Loucy (cell line): ENCODE data around the gene PSMA4.

Source experiments
- H2AFZ ChIP-seq: fragments of 200-600 bp; sonication (generic); 2 replicates; pipeline ENCODE4 v1.6.0; 2016; ENCODE audit warnings: antibody characterized with exemption, mild to moderate bottlenecking, low read length, moderate library complexity
- H3F3A ChIP-seq: fragments of 200-600 bp; 2 replicates; pipeline ENCODE4 v1.6.0; 2016; ENCODE audit warnings: antibody characterized with exemption, low read depth, mild to moderate bottlenecking
- H3K27me3 ChIP-seq: fragments of 200-600 bp; sonication (generic); 2 replicates; pipeline ENCODE4 v1.6.1; 2014; ENCODE audit warnings: low read length, mild to moderate bottlenecking; ENCODE audit not compliant: insufficient read depth, poor library complexity, severe bottlenecking
- H3K36me3 ChIP-seq: fragments of 200-600 bp; sonication (generic); 2 replicates; pipeline ENCODE4 v1.6.1; 2016; ENCODE audit warnings: low read length; ENCODE audit not compliant: insufficient read depth
- H3K4me1 ChIP-seq: fragments of 200-600 bp; sonication (generic); 2 replicates; pipeline ENCODE4 v1.5.1; 2014; ENCODE audit warnings: low read length, mild to moderate bottlenecking; ENCODE audit not compliant: insufficient read depth, poor library complexity, severe bottlenecking
- H3K4me2 ChIP-seq: fragments of 200-600 bp; sonication (generic); 2 replicates; pipeline ENCODE4 v1.6.0; 2014; ENCODE audit warnings: antibody characterized with exemption, low read length, low read depth, mild to moderate bottlenecking; ENCODE audit not compliant: poor library complexity, severe bottlenecking
- H3K4me3 ChIP-seq: fragments of 200-600 bp; sonication (generic); 2 replicates; pipeline ENCODE4 v1.5.1; 2014; ENCODE audit warnings: low read length, mild to moderate bottlenecking, mixed read lengths; ENCODE audit not compliant: poor library complexity, severe bottlenecking
- H3K79me2 ChIP-seq: fragments of 200-600 bp; sonication (generic); 2 replicates; pipeline ENCODE4 v1.6.1; 2014; ENCODE audit warnings: low read length; ENCODE audit not compliant: insufficient read depth
- H3K9ac ChIP-seq: fragments of 200-600 bp; sonication (generic); 2 replicates; pipeline ENCODE4 v1.6.0; 2014; ENCODE audit warnings: mild to moderate bottlenecking, low read depth, low read length, moderate library complexity; ENCODE audit not compliant: poor library complexity, severe bottlenecking
- H3K9me2 ChIP-seq: fragments of 200-600 bp; sonication (generic); replicated peaks from 2 replicates; pipeline ENCODE4 v1.6.1; 2016; ENCODE audit warnings: low read depth, low read length, mixed read lengths
- H3K9me3 ChIP-seq: fragments of 200-600 bp; sonication (generic); 2 replicates; pipeline ENCODE4 v1.6.1; 2014; ENCODE audit warnings: mild to moderate bottlenecking, antibody characterized with exemption, low read length, low read depth; ENCODE audit not compliant: insufficient read depth
- H4K20me1 ChIP-seq: fragments of 200-600 bp; sonication (generic); 2 replicates; pipeline ENCODE4 v1.6.0; 2014; ENCODE audit warnings: antibody characterized with exemption, low read length, mild to moderate bottlenecking; ENCODE audit not compliant: insufficient read depth, poor library complexity, severe bottlenecking
- EZH2phosphoT487 ChIP-seq: fragments of 200-600 bp; IDR thresholded peaks from 2 replicates; pipeline ENCODE4 v1.6.1; 2018; ENCODE audit warnings: antibody characterized with exemption, mild to moderate bottlenecking, moderate library complexity, borderline replicate concordance
- TF ChIP-seq, protein P1 (sequence below): fragments of 200-600 bp; sonication (generic); conservative IDR thresholded peaks from 2 replicates; pipeline ENCODE4 v1.5.1; 2014; ENCODE audit warnings: mild to moderate bottlenecking, antibody characterized with exemption, low read length

Gene PSMA4

DNA sequence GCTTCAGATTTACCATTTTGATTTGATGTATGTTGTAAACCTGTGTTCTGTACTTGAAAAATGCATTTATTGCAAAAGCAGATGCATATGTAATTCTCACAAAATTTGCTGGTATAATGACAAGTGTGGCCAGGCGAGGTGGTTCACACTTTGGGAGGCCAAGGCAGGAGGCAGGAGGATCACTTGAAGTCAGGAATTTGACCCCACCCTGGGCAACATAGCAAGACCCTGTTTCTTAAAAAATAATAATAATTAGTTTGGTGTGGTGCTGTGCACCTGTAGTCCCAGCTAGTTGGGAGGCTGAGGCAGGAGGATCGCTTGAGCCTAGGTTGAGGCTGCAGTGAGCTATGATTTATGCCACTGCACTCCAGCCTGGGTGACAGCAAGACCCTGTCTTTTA is 37.6 kb upstream of the PSMA4 start:
- H3K9me3 ChIP-seq = no peaks in the 10 kb centered on the region
- TF ChIP-seq EZH2phosphoT487 = no peak
- TF ChIP-seq, protein P1, sequence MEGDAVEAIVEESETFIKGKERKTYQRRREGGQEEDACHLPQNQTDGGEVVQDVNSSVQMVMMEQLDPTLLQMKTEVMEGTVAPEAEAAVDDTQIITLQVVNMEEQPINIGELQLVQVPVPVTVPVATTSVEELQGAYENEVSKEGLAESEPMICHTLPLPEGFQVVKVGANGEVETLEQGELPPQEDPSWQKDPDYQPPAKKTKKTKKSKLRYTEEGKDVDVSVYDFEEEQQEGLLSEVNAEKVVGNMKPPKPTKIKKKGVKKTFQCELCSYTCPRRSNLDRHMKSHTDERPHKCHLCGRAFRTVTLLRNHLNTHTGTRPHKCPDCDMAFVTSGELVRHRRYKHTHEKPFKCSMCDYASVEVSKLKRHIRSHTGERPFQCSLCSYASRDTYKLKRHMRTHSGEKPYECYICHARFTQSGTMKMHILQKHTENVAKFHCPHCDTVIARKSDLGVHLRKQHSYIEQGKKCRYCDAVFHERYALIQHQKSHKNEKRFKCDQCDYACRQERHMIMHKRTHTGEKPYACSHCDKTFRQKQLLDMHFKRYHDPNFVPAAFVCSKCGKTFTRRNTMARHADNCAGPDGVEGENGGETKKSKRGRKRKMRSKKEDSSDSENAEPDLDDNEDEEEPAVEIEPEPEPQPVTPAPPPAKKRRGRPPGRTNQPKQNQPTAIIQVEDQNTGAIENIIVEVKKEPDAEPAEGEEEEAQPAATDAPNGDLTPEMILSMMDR = no peak
- H3K27me3 ChIP-seq = no peaks in the 10 kb centered on the region
- no peaks in the 10 kb centered on the region for H3F3A ChIP-seq
- no peak overlapping the region for H3K4me2 ChIP-seq
- peaks cover 3% of the 10 kb centered on the region for H4K20me1 ChIP-seq
- H3K4me3 ChIP-seq = no peak overlapping the region
- no peaks in the 10 kb centered on the region for H3K9me2 ChIP-seq
- no peak overlapping the region for H2AFZ ChIP-seq
- no peaks in the 10 kb centered on the region for H3K79me2 ChIP-seq
- H3K36me3 ChIP-seq = peaks cover 17% of the 10 kb centered on the region; the same call in 1 of the 2 replicates
- H3K4me1 ChIP-seq = peaks cover 1% of the 10 kb centered on the region
- H3K9ac ChIP-seq = no peak overlapping the region

DNA sequence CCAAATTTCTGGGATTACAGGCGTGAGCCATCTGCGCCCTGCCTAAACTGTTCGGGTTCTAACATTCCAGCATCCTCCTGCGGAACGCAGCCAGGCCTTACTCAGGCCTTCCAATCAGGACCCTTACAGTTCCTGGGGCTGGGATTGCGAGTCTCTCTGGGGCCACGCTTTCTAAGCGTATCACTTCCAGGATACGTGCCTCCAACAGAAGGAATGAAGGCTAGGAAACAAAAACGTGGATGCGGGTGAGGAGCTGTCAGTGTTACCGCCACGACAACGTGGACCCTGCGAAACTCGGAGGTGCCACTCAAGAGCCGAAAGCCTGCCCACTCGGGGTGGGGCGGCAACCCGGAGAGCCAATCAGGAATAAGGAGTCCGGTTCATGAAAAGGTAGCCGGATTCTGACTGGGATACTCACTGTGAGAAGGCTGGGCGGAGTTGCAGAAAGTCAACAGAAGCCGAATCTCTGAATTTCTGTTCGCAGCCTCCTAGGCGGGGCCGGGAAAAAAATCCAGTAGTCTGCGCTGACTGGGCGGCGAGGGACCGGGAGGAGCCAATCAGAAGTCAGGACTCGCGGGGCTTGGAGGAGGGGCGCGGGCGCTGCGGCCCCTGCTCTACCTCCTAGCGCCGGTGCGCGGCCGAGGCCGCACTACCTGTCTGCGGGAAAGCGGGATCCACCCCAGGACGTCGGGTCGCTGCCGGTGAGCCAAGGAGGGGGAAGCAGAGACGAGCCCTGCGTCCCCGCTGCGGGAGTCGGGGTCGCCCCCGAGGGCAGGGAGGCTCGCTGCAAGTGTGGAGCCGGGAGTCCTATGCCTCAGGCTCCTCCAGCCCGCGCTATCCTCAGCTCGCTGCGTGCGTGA is 33.0 kb upstream of the PSMA4 start, which contains the start of gene HYKK:
TSS of gene HYKK (plus strand) at position 607 of the 860 bp plus-strand sequence. CDS start 5,512 bp downstream, outside the sequence.
- peak within 1 kb of the TSS; percentile 69 for H3K4me3 ChIP-seq
- no peaks in the 10 kb centered on the region for H3K9me2 ChIP-seq
- peak within 1 kb of the TSS; percentile 48 for H3K9ac ChIP-seq
- no peaks in the 10 kb centered on the region for H4K20me1 ChIP-seq
- H3K4me2 ChIP-seq = peak within 1 kb of the TSS; percentile 93
- no peaks in the 10 kb centered on the region for H3K79me2 ChIP-seq
- H3K36me3 ChIP-seq = no peaks in the 10 kb centered on the region
- H3F3A ChIP-seq = no peaks in the 10 kb centered on the region
- TF ChIP-seq EZH2phosphoT487 = no peak
- TF ChIP-seq, protein P1 = 0 out of 2 replicates have a peak, but pooled peaks have one; percentile 18
- H3K27me3 ChIP-seq = no peaks in the 10 kb centered on the region
- H2AFZ ChIP-seq = peak within 1 kb of the TSS; percentile 95
- no peaks in the 10 kb centered on the region for H3K9me3 ChIP-seq
- peaks cover 9% of the 10 kb centered on the region for H3K4me1 ChIP-seq

DNA sequence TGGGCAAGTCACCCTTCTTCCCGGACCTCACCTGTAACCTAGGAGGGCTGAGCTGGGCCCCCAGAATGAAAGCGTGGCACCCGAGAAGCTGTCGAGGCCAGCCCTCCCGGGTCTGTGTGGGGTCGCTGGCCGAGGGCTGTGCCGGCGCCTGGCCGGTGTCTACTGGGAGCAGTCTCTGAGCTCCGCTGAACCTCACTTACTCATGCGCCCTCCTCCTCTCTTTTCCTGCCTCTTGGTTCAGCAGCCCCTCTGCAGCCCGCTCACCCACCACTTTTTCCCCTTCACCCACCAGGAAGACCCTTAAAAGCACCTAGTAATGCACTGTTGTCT is 32.4 kb upstream of the PSMA4 start:
- peak overlapping the region; percentile 95 for H2AFZ ChIP-seq
- no peaks in the 10 kb centered on the region for H3K9me2 ChIP-seq
- H3K27me3 ChIP-seq = no peaks in the 10 kb centered on the region
- peak overlapping the region; percentile 69 for H3K4me3 ChIP-seq
- H3K79me2 ChIP-seq = no peaks in the 10 kb centered on the region
- peak overlapping the region; percentile 93 for H3K4me2 ChIP-seq
- peaks cover 9% of the 10 kb centered on the region for H3K4me1 ChIP-seq
- no peaks in the 10 kb centered on the region for H3F3A ChIP-seq
- no peaks in the 10 kb centered on the region for H4K20me1 ChIP-seq
- peak overlapping the region; percentile 48 for H3K9ac ChIP-seq
- H3K36me3 ChIP-seq = no peaks in the 10 kb centered on the region
- TF ChIP-seq, protein P1 = no peak
- TF ChIP-seq EZH2phosphoT487 = no peak
- no peaks in the 10 kb centered on the region for H3K9me3 ChIP-seq
